ENCODE measurements around the gene NCAPD2.

Gene NCAPD2, protein sequence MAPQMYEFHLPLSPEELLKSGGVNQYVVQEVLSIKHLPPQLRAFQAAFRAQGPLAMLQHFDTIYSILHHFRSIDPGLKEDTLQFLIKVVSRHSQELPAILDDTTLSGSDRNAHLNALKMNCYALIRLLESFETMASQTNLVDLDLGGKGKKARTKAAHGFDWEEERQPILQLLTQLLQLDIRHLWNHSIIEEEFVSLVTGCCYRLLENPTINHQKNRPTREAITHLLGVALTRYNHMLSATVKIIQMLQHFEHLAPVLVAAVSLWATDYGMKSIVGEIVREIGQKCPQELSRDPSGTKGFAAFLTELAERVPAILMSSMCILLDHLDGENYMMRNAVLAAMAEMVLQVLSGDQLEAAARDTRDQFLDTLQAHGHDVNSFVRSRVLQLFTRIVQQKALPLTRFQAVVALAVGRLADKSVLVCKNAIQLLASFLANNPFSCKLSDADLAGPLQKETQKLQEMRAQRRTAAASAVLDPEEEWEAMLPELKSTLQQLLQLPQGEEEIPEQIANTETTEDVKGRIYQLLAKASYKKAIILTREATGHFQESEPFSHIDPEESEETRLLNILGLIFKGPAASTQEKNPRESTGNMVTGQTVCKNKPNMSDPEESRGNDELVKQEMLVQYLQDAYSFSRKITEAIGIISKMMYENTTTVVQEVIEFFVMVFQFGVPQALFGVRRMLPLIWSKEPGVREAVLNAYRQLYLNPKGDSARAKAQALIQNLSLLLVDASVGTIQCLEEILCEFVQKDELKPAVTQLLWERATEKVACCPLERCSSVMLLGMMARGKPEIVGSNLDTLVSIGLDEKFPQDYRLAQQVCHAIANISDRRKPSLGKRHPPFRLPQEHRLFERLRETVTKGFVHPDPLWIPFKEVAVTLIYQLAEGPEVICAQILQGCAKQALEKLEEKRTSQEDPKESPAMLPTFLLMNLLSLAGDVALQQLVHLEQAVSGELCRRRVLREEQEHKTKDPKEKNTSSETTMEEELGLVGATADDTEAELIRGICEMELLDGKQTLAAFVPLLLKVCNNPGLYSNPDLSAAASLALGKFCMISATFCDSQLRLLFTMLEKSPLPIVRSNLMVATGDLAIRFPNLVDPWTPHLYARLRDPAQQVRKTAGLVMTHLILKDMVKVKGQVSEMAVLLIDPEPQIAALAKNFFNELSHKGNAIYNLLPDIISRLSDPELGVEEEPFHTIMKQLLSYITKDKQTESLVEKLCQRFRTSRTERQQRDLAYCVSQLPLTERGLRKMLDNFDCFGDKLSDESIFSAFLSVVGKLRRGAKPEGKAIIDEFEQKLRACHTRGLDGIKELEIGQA (N-terminal part only)

DNA sequence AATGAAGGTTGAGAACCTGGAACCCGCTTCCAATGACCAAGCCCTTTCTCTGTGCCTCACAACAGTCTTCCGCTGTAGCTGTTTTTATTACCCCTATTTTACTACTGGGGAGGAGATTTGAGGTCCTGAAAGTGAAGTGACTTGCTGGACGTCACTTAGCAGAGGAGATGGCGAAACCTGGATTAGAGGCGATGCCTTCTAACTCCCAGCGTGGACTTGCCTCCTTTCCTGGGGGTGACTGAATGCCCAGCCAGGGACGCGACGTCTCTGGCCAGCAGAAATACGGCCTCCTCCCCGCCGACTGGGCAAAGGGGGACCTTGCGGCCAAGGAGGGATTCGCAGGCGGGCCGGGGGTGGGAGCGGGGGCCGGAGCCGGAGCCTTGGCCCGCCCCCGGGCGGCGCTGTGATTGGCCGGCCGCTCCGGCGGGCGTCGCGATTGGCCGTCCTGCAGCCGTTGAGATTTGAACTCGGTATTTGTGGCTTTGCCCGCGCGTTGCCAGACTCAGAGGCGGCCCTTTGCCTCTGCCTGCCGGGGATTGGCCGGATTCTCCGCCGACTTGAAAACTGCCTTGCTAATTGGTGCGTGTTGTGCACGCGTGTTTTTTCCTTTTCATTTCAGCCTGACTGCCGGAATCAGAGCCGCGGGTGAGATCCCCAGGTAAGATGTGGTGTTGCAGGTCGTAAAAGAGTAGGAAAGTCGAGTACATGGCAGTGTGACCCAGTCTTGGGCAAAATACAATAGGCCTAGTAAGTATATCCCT lies at the start of gene NCAPD2:
TSS of gene NCAPD2 (plus strand) at position 606 of the 761 bp plus-strand sequence. CDS start 997 bp downstream, outside the sequence.
- DNase-seq (ENCODE audit: low spot score): peak; percentile 98

- no peak for DNase-seq (ENCODE audit: low spot score)
These were observed 48.9 kb upstream of the NCAPD2 start, which contains the start of gene CD27 for GRCh38 chr12:6444704-6445688. Gene CD27, plus strand, starts transcription at chr12:6444955. Its CDS starts 141 bp downstream, at chr12:6445096.

DNA sequence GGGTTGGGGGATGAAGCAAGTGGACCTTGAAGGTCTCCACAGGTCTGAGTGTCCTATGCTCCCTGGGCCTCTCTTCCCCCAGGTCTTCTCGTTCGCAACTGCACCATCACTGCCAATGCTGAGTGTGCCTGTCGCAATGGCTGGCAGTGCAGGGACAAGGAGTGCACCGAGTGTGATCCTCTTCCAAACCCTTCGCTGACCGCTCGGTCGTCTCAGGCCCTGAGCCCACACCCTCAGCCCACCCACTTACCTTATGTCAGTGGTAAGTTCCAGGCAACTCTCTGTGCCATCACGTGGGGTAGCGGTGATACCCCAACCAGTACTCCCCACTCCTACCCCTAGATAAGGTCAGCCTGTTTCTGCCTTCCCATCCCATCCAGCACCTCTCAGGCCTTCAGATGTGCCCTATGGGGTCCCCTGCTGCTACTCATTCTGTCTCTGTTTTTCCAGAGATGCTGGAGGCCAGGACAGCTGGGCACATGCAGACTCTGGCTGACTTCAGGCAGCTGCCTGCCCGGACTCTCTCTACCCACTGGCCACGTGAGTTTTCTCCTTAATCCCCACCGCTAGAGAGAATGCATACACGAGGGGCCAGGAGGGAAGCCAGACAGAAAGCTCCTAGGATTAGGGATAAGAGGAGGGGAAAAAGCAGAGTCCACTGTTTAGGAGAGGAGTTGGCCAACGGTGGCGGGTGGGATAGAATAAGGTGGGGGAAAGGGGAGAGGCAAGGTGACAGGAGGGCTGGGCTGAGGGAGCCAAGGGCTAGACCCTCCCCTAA lies 43.6 kb upstream of the NCAPD2 start:
- DNase-seq (ENCODE audit: low spot score): no peak

DNA sequence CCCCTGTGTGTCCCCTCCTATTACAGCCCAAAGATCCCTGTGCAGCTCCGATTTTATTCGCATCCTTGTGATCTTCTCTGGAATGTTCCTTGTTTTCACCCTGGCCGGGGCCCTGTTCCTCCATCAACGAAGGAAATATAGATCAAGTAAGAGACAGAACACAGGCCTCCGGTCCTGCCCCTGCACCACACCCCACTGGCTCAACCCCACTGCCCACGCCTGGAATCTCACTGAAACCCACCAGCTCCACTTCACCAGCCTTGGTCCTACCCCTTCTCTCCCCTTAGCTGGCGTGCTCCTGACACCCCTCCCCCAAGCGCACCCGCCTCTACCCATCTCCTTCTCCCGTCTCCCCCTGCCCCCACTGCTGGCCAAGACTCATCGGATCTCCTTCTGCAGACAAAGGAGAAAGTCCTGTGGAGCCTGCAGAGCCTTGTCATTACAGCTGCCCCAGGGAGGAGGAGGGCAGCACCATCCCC lies 43.0 kb upstream of the NCAPD2 start:
- DNase-seq (ENCODE audit: low spot score): peak; percentile 37

DNA sequence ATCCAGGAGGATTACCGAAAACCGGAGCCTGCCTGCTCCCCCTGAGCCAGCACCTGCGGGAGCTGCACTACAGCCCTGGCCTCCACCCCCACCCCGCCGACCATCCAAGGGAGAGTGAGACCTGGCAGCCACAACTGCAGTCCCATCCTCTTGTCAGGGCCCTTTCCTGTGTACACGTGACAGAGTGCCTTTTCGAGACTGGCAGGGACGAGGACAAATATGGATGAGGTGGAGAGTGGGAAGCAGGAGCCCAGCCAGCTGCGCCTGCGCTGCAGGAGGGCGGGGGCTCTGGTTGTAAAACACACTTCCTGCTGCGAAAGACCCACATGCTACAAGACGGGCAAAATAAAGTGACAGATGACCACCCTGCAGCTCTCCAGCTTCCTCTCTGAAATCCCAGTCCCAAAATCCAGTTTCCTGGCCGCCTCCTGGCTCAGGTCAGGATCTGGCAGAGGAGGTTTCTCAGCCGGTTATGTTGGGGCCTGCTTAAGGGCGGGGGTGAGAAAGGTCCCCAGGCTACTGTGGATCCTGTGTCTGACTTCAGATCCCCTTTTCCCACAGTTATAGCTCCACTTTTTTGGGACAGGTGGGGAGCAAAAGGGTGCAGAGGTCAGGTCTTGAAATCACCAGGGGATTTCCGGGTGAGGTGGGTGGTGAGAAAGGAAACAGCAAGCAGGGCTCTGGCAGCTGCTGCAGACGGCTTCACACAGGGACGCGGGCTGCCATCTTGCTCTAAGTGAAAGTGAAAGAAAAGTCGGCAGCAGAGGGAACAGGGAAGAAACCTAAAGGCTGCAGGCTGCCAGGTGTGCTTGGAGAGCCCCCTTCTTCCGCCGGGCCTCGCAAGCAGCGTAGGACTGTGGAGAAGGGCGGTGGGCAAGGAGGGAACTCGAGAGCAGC lies 42.3 kb upstream of the NCAPD2 start, which contains the start of gene TAPBPL:
TSS of gene TAPBPL (plus strand) at position 695 of the 897 bp plus-strand sequence. CDS start 207 bp downstream, outside the sequence.
- DNase-seq (ENCODE audit: low spot score): peak; percentile 95

- peak; percentile 54 for DNase-seq (ENCODE audit: low spot score)
These were observed 41.5 kb upstream of the NCAPD2 start for GRCh38 chr12:6452245-6452943.

- no peak for DNase-seq (ENCODE audit: low spot score)
These were observed 40.8 kb upstream of the NCAPD2 start for GRCh38 chr12:6452944-6453630.

GRCh38 chr12:6457220-6457945 lies 36.5 kb upstream of the NCAPD2 start:
- no peak for DNase-seq (ENCODE audit: low spot score)

GRCh38 chr12:6458281-6459003 lies 35.5 kb upstream of the NCAPD2 start:
- DNase-seq (ENCODE audit: low spot score): no peak

- no peak for DNase-seq (ENCODE audit: low spot score)
These were observed 34.9 kb upstream of the NCAPD2 start for GRCh38 chr12:6459004-6459337.

- no peak for DNase-seq (ENCODE audit: low spot score)
These were observed 33.0 kb upstream of the NCAPD2 start for GRCh38 chr12:6460751-6461371.

- peak; percentile 87 for DNase-seq (ENCODE audit: low spot score)
These were observed 32.3 kb upstream of the NCAPD2 start for GRCh38 chr12:6461401-6462233.

GRCh38 chr12:6462234-6462995 lies 31.5 kb upstream of the NCAPD2 start:
- DNase-seq (ENCODE audit: low spot score): no peak

All from Ammon's horn (tissue), 1 donor.